Activated CD4-positive, alpha-beta memory T cell treated with anti-CD3 and anti-CD28 coated beads, Interleukin-2, amount 10 ng/mL, durations not matched to agents 7 days and 5 days (primary cell): ENCODE measurements around the gene TBC1D1. TPM values are rescaled to one million over a fixed set of nuclear protein-coding genes. Genes with fewer than 3 reads are reported as not detected.

Experiments used
- CTCF ChIA-PET: fragments of 350-600 bp; sonication (Branson Sonifier 250); formaldehyde crosslinking; loops from one replicate; lab custom pipeline; 2021; ENCODE audit warnings: antibody characterized with exemption, inconsistent platforms; lab: Charles Lee
- POLR2A ChIA-PET: fragments of 350-600 bp; sonication (Branson Sonifier 250); formaldehyde crosslinking; loops from one replicate; lab custom pipeline; 2021; ENCODE audit warnings: antibody characterized with exemption; lab: Charles Lee
- DNase-seq: peaks from one replicate; pipeline ENCODE4 v3.0.0-alpha.2; 2020
- H3K27ac Mint-ChIP-seq: one replicate; pipeline ENCODE4 v1.8.0; 2021; ENCODE audit warnings: mild to moderate bottlenecking, mixed read lengths
- H3K27me3 Mint-ChIP-seq: one replicate; pipeline ENCODE4 v1.8.0; 2021; ENCODE audit warnings: mixed read lengths
- H3K36me3 Mint-ChIP-seq: one replicate; pipeline ENCODE4 v1.8.0; 2021; ENCODE audit warnings: low read depth, mixed read lengths
- H3K4me1 Mint-ChIP-seq: one replicate; pipeline ENCODE4 v1.8.0; 2021; ENCODE audit warnings: mixed read lengths
- H3K4me3 Mint-ChIP-seq: one replicate; pipeline ENCODE4 v1.8.0; 2021; ENCODE audit warnings: mild to moderate bottlenecking, mixed read lengths
- H3K9me3 Mint-ChIP-seq: one replicate; pipeline ENCODE4 v1.8.0; 2021; ENCODE audit warnings: mixed read lengths
- total RNA-seq, 2 experiments: library from RNA; stranded (reverse); gene quantifications; one replicate each; pipeline ENCODE4 v1.2.3, GENCODE V29; 2021

TBC1D1 gene
- total RNA-seq, 2 experiments from 2014 or later, result 58.8 to 62.3 TPM

DNA sequence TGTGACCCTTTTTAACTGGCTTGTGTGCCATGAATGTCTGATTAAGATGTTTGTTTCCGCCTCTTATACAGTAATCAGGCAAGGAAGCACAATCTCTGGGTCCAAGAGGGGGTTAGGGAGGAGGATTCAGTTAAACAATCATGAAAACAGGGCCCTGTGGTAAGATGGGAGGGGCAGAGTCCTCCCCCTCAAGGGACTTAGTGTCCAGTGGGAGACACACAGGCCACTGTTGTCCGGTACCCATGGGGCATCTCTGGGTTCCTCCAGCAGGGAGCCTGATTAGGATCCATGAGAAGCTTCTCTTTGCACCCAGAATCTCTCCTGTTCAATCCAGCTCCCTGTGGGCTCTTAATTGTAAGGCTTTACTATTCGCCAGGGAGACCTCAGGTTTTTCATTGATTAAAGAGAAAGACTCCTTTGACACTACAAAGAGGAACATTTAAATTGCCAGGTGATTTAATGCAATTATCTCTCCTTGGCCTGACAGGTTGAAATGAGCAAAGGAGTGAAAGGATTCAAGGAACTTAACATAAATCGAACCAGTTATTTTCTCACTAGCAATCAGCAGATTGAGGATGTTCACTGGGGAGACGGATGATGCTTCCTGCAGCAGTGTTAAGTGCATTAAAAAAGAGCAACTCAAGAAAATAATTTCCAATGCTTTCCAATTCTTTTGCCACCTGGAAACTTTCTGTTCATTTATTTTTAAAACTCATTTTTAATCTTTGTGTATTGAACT, 294.7 kb downstream of the TBC1D1 start:
- H3K4me3 Mint-ChIP-seq, result no peak overlapping the region
- no peaks in the 10 kb centered on the region for H3K9me3 Mint-ChIP-seq
- CTCF ChIA-PET, result interaction anchor here (1.8 kb wide), 1 partner anchor 490 kb away, joined by 10 read pairs; no protein-coding TSS in a partner anchor
- H3K4me1 Mint-ChIP-seq, result no peaks in the 10 kb centered on the region
- DNase-seq, result no peak
- no peak overlapping the region for H3K27ac Mint-ChIP-seq
- peaks cover 34% of the 10 kb centered on the region for H3K27me3 Mint-ChIP-seq
- POLR2A ChIA-PET, result no interaction called here
- H3K36me3 Mint-ChIP-seq, result no peaks in the 10 kb centered on the region

DNA sequence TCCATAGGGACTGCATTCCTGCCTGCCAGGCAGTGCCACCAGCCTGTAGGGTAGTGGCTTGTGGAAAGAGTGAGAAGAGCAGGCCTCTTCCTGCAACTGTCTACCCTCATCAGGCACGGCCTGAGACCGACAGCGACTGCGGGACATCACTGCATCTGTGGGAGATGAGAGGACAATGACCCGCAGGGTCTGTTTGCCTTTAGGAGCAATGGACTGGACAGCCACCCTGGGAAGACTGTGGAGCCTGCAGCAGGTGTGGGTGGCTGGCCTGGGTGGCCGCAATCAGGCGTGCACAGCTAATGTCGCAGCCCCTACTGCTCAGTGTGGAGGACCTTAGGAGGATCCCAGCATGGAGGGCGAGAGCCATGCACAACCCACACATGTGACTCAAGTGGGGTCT, 297.3 kb downstream of the TBC1D1 start:
- Mint-ChIP-seq H3K36me3 (no peaks in the 10 kb centered on the region), H3K27me3 (peaks cover 37% of the 10 kb centered on the region), H3K9me3 (no peaks in the 10 kb centered on the region), H3K4me1 (no peaks in the 10 kb centered on the region), H3K4me3 (no peak overlapping the region), H3K27ac (no peak overlapping the region)
- CTCF ChIA-PET, result no interaction called here
- no peak for DNase-seq
- POLR2A ChIA-PET, result no interaction called here

DNA sequence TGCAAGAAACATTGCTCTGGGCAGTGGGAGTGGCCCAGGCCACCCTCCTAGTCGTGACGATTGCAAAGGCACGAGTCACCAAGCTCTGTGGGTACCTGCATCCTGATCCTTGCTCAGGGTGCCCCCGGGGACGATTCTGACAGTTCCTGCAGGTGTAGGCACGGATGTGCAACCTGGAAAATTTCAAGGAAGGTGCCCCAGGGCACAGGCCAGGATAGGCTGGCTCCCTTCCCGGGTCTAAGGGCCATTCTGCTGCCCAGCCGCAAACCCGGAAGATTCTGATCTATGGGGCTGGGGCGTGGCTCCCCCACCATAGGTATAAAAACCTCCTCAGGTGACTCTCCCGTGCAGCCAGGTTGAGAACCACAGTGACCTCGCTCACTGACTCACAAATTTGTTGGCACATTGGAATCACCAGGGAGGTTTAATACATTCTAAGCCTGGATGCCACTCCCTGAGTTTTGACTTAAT, 297.8 kb downstream of the TBC1D1 start:
- Mint-ChIP-seq H3K9me3 (no peaks in the 10 kb centered on the region), H3K4me1 (no peaks in the 10 kb centered on the region), H3K27ac (no peak overlapping the region), H3K4me3 (no peak overlapping the region), H3K27me3 (peaks cover 34% of the 10 kb centered on the region), H3K36me3 (no peaks in the 10 kb centered on the region)
- CTCF ChIA-PET, result no interaction called here
- DNase-seq, result no peak
- POLR2A ChIA-PET, result no interaction called here

Other genes with a start within 250 kb of the TBC1D1 start
- 10 to 100 TPM; 40.9 to 44.9 TPM for gene RELL1, start 204.7 kb upstream of the TBC1D1 start, total RNA-seq
- 10 to 100 TPM; 30.6 to 37.4 TPM for gene PGM2, start 64.4 kb upstream of the TBC1D1 start, total RNA-seq
- gene PTTG2, start 69.3 kb downstream of the TBC1D1 start, total RNA-seq, result under 1 TPM; 0.86 to 0.90 TPM